ENCODE data around the gene GNL1.
A peak's percentile ranks its signal among the peaks of the same experiment; 100 is the strongest.

GNL1 gene

DNA sequence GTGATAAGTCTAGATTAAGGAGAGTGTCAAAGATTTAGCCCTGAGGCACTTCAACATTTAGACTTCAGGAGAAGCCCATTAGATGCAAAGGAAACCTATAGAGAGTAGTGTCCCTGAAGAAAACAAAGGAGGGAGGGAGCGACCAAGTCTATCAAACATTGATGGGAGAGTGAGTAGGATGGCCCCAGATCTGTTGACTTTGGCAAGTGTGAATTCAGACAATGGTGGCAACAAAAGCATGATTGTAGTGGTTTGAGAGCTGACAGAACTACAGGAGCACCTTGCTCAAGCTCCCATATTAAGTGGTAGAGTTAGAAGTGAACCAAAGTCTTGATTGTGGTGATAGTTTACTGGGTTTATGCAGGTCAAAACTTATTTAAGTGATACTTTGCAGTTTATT is 14.0 kb upstream of the GNL1 start:
- DNase-seq: no peak

DNA sequence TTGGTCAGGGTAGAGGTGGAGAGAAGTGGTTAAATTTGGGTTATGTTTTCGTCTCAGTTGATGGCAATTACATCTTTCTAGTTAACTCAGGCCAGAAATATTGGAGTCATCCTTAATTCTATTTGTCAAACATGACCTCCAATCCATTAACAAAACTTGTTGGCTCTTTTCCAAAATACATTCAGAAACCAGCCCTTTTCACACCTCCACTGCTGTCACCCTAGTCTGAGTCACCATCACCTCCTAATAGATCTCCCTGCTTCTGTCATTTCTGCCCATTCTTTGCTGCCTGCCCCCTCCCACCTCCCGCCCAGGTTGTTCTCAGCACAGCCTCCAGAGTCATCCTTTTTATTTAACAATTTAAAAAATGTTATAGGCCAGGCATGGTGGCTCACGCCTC is 12.0 kb upstream of the GNL1 start:
- peak; percentile 18 to 57 for DNase-seq

DNA sequence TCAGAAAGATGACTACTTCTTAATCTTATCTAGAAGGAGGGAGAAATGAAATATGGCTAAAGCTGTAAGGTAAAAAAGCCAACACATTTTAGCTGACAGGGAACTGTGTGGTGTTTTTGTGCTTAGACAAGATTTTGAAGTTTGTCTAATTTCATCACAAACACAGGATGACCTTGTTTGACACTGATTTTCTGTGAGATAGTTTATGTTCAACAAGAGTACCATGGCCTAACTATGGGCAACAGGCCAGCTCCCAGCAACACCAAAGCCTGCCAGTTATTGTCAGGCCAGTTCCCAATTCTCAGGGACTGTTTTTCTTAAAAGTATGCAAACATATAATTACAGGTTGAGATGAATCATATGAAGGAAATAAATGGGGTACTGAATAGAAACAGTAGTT is 9.5 kb upstream of the GNL1 start:
- DNase-seq: no peak

DNA sequence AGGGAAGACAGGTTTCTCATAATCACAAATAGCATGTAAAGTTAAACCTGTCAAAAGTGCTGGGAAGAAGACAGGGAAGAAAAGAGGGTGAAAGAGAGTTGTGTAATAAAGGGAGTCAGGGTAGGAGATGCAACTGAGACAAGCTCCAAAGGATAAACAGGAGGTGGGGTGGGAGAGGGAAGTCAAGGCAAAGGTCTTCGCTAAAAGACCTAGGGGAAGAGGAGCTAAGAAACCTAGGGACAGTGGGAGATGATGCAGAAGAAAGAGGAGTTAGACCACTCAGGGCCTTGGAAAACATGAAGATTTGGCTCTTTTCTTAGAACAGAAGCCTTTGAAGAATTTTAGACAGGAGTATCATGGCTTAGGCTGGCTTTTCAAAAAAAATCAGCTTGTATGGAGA is 7.8 kb upstream of the GNL1 start:
- DNase-seq: no peak

DNA sequence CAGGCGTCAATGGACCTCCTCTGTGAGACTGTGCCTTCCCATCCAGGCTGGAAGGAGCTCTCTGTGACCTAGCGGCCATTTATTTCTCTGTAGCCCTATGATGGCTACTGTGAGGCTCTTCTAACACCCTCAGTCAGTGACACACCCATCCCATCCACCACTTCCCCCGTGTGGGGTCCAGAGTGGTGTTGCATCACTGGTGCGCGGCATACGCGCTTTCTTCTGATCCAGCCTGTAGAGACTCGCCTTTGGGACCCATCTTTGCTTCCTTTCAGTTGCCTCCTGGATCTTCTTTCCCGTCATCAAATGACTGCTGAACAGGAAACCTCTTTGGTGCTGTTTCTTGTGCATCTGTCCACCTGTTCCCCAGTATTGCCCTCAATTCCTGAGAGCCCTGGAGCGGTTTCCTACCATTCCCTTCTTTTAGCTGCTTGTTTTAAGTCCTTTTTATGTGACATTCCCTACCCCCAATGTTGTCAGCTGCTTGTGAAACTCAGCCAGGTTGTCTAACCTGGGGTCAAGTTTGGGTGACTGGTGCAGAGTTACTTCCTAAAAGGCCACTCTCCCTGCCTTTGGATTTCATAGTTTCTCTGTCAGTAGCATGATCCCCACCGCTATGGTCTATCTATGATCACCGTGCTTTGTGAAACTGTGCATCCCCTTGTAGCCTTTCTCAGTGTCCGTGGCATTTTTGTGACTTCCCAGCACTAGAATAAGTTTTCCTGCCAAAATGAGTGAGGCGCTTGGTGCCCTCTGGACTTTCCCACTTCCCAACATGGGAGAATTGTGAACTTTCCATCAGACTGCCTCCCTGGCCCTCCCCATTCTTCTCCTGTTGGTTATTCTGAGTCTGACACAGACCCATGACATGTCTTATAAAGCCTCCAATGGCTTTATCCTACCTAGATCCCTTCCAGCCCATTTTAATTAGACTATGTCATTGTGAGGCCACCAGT is 6.5 kb upstream of the GNL1 start:
- no peak for DNase-seq

DNA sequence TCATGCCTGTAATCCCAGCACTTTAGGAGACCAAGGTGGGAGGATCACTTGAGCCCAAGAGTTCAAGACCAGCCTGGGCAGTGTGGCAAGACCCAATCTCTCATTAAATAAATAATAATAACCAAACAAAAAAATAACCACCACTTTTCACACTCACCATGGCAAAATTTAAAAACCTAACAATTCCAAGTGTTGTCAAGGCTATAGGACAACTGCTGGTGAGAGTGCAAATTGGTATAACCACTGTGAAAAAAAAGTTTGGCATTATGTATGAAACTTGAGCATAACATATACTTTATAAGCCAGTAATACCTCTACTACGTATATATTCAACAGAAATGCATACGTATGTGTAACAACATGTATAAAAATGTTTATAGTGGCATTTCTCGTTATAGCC is 4.6 kb upstream of the GNL1 start:
- DNase-seq: no peak

DNA sequence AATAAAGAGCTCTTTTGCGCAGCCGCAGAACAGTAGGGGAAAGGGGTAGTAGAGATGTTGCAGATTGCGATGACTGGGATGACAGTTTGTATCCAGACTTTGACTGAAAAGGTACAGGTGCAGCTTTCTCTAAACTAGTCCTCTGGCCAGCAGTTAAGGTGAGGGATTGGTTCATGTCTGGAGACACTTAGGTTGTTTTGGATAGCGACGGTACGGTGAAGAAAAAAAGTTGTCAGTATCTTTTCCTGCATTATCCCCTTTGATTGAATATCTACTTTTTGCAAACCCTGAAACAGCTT is 1.3 kb upstream of the GNL1 start:
- DNase-seq: no peak

DNA sequence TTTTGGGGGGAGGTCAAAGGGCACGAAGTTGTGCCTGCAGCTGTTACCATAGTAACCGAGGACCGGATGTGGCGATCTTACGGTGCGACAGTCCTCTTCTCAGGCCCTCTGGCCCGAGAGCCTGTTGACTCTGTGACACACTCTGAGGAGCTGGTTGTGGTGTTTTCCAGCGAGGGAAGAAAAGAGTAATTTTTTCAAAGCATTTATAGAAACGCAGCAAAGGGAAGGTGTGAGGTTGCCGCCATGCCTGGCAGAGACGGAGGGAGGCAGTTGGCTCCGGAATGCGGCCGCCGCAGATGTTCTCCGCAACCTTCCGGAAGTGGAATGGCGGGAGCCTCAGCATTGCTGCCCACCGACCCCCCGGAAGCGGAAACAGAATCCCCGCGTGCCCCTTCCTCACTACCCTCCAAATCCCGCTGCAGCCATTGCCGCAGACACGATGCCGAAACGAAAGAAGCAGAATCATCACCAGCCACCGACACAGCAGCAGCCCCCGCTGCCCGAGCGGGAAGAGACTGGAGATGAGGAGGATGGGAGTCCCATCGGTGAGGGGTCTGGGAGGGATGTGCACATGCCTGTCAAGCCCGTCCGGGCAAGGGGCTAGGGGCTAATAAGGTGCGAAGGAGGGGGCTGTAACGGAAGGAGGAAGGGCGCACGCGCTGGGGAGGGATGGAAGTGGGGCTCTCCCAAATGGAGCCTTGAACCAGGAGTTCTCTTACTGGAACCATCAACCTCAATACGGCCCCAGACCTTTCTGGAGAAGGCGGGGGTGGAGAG is 805 bp upstream of the GNL1 start, which contains the start of gene PRR3:
Gene PRR3, plus strand, starts transcription at position 390 of the 777 bp plus-strand sequence. Its CDS starts 50 bp downstream, at position 440.
- peak; percentile 94 for DNase-seq

DNA sequence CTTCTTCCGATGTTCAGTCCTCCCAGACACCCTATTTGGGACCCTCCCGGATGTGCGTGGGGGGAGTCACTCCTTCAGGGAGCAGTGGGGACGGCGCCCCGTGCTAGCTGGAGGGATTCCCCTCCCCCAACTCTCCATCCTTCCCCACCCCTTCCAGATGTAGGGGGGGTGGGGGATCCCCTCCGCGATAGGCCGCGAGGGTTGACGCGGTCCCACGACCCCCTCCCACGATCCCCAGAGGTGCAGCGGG is 548 bp downstream of the GNL1 start:
- DNase-seq: no peak

DNA sequence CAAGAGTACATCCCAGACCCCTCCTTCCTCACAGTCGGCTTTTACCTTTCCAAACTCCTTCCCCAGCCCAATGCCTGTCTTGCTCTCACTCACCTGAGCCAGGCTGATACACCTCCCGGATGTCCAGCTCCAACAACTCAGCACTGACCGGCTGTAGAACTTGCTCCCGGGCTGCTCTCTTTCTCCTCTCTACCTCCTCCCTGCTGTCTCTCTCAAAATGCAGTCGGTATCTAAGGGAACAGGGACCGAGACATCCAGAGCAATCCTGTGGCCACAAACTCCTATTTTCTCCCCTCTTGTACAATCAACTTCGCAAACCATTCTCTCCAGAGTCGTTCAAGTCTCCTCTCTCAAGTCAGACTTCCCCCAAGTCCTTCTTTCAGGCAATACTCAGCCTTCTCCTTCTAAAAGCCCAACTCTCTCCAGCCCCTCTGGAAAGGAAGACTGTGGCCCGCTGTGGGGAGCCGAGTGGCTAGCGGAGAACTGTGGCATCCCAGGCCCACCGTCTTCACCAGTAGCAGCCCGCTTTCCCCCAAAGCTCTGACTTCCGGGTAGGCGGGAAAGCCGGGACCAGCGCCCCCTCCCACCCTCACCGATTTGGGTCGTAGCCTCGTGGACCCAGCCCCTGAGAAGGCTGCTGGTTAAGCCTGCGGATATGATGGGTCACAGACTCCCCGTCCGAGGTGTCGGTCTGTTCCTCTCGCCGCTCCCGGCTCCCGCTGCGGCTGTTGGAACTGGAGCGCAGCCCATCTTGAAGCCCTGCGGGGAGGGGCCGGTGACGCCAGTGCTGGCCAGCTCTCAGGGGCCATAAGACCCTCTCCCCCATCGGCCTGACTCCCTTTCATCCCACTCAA is 1.1 kb downstream of the GNL1 start:
- DNase-seq: no peak

DNA sequence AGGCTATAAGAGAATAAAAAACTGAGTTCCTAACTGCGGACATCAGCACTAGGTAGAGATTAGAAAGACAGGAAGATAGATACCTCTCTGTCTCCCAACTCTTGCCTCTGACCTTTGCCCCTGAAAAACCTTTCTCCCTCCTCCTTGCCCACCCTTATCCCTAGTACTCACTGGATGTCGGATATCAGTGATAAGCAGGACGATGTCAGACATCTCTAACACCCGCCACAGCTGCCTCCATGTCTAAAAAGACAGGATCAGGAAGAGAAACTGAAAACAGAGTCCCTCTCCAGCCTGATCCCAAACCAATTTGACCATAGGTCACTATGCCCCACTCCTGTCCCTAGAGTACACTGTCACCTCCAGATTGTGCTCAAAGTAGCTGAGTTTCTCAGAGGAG is 1.9 kb downstream of the GNL1 start:
- no peak for DNase-seq

DNA sequence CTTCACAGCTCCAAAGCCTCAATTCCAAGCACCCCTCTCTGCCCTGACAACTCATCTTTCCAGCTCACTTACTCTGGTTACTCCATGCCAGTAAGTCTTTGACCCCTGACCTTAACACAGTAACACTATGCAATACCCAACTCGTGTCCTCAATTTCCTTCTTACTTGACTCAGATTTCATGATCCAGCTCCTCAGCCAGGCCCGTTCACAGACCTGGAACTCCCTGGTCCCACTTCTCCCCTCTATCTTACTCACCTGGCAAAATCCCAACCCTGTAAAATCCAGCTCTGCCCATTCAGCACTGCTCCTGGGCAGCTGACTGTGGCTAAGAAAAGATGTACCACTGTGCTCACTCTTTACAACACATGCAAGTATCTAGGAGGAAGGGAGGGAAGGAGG is 7.9 kb downstream of the GNL1 start:
- DNase-seq: no peak

DNA sequence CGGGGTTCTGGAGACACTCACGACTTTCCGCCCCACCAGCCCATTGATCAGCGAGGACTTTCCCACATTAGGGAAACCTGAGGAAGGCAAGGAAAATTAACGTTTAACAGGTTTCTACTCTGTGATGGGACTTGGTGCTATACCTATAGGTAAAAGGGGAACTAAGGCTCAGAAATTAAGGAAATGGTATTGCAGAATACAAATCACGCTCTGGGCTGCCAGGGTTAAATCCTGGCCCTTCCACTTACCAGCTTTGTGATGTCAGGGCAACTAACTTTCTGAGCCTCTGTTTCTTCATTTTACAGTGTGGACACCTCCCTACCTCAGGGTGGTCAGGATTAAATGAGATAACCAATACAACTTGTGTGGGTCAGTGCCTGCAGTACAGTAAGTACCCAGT is 8.8 kb downstream of the GNL1 start:
- no peak for DNase-seq

DNA sequence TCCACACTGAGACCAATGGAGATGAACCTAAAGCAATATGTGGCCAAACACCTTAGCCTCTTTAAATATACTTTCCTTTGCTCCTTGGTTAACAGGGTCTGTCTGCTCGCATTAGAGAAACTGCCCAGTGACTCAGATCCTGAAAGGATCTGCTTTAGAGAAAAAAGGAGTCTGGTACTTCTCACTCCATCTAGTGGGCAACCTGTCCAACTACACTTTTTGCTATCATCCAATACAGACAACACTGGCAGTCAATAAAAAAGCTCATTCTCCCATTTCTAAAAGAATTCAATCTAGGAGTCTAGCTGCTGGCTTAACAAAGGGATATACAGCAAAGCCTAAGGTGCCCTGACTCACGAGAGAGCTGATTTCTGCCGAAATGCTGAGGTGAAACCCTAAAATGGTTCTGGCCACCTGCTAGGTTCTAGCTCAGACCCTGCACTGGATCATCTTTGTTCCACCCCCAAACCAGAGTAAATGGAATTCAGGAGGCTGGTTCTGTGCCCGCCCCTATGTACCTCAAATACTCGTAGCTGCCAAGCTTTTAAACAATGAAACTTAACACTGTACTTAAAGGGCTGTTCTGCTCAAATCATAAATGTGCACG is 11.5 kb downstream of the GNL1 start:
- DNase-seq: peak; percentile 38 to 72

DNA sequence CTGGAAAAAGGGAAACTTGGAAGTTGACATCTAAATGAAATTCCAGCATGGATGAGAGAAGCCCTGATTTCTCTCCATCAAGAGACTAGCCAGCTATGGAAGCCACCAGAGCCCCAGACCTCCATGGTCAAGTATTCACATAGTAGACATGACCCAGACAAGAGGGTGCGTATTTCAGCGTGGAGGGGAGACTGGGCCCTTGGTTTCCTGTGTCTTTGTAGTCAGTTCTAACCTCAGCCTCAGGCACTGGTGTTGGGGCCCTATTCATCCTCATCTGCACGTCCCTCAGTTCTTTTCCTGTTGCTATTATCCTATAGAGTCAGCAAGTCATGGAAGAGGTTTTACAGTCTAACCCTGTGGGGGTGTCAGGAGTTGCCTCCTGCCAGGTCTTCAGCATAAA is 12.5 kb downstream of the GNL1 start:
- DNase-seq: peak; percentile 26 to 58

DNA sequence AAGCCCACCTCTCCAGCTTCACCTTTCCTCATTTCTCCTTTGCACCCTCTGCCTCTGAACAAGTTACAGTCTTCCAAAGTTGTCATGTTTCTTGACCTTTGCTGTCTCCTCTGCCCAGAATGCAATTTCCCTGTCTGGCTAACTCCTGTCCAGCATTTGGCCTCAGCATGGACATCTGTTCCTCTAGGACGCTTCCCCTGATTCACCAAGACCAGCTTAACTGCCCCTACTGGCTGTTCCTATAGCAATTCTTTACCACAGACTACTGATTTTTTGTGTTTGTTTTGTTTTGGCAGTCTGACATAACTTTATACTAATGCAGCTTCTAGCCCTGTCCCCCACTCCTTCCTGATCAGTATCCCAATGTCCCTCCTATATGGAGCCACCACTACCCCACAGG is 13.4 kb downstream of the GNL1 start:
- DNase-seq: no peak

DNA sequence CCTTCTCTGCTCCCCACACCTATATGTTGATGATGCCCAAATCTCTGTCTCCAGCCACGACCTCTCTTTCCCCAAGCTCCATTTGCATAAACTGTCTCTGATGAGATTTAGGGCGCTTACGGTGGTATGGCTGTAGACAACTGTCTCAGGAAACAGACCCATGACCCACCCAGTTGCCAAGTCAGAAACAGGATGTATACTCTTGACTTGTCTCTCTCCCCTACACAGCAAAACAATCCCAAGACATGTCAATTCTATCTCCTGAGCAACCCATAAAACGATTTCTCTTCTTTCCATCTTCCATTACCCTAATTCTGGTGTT is 13.9 kb downstream of the GNL1 start:
- peak; percentile 56 to 62 for DNase-seq

DNA sequence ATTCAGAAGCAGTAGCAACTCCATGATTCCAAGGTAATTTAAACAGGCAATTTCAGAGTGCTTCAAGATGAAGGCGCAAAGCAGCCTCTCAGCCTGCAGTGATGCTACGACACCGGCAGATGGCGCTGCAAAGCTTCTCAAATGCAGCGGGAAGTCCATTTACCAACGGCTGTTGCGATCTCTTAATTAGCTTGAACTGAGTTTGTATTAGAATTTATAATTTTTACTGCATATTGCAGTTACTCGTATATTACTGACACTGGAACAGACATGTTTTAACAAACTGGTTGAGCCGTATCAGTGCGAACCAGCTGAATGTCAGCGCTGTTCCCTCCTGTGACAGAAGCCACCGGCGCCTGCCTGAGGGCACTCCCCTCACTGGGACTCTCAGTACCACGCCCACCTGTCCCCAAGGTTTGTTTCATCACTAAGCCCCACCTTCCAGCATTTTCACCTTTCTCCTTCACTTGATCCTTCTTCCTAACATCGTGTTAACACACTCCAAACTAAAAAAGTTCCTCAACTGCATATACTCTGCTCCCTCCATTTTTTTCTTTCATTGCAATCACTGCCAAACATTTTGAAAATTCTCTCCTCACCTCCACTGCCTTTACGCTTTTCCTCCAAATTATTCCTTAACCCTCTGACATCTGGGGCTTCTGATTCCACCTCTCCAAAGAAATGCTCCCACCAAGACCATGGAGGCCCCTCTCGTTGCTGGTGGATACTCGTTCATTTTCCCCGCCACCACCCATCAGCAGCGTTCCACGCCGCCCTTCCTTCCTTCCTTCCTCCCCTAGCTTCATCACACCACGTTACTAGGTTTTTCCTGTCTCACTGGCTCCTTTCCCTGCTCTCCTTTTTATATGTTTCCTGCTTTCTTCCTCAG is 14.5 kb downstream of the GNL1 start:
- peak; percentile 86 to 87 for DNase-seq

DNA sequence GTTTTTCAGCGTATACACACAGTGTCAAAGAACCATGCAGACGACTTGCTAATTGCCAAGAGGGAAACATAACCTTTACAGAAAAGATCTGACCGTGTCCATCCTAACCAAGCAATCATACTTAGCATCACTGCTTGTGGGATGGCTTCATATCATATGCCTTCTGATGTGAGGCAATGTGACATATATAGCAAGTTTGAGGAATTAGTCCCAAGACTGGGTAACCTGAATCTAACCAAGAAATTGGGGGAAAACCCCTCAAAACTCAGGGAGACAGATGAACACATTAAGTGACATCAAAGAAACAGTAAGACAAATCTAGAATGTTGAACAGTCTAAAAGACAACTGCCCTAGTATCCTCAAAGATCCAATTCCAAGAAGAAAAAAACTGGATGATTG is 18.4 kb downstream of the GNL1 start:
- no peak for DNase-seq

DNA sequence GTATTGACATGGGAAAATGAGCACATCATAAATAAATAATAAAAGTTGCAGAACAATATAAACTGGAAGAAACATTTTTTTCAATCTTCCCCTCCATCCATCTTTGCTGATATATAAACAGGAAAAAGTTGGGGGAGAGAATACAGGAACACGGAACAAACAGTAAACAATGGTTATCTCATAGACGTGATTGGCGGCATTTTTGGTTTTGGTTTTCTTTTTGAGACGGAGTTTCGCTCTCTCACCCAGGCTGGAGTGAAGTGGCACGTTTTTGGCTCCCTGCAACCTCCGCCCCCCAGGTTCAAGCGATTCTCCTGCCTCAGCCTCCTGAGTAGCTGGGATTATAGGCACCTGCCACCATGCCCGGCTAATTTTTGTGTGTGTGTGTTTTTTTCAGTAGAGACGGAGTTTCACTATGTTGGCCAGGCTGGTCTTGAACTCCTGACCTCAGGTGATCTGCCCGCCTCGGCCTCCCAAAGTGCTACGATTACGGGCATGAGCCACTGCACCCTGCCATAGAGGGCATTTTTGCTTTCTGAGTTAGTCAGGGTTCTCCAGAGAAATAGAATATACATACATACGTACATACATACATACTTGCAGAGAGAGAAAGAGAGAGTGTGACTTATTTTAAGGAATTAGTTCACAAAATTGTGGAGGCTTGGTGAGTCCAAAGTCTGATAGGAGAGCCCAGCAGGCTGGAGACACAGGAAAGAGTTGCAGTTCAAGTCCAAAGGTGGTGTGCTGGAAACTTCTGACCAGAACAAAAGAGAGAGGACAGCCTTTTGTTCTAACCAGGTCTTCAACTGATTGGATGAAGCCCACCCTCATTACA is 22.6 kb downstream of the GNL1 start:
- peak in 1 of 2 donors; percentile 55 for DNase-seq

DNA sequence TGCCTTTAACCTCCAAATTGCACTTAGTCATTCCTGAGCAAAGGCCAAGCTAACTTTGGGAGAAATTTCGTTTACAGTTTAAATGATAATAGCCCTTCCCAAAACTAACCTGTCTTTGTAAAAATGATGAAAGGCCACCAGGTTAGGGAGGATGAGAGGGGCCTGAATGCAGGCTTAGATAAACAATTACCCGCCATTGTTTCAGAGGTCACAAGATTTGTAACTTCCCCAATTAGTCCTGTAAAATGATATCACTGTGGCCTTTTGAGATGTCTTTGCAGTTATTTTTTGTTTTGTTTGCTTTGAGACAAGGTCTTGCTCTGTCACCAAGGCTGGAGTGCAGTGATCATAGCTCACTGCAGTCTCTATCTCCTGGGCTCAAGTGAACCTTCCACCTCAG is 26.3 kb downstream of the GNL1 start:
- DNase-seq: no peak
